Gastroesophageal sphincter (tissue), 4 donors: ENCODE results near the gene PMEL. TPM values are rescaled to one million over a fixed set of nuclear protein-coding genes. Genes with fewer than 3 reads are reported as not detected.
"Not testable (repeated sequence)": the region's sequence is repeated elsewhere in the genome, so short reads cannot be mapped to it uniquely, and the experiment has no call there.

Experiments
- ATAC-seq: fragments of 150-250 bp; one replicate; pipeline ENCODE4 v1.9.1; 2016; ENCODE audit warnings: mild to moderate bottlenecking, moderate library complexity
- H3K27ac ChIP-seq, 4 donors: fragments of 200-600 bp; sonication (generic) in 3 of 4; 1 replicate in 3 of 4; 2 replicates in 1 of 4; pipeline ENCODE4 v1.5.1; 2016 to 2019
- H3K27me3 ChIP-seq: fragments of 200-600 bp; sonication (generic); one replicate; pipeline ENCODE4 v1.5.1; 2019
- H3K36me3 ChIP-seq, 2 donors: fragments of 200-600 bp; sonication (generic); one replicate each; pipeline ENCODE4 v1.5.1; 2019; ENCODE audit warnings: control low read depth in 1 of 2
- H3K4me1 ChIP-seq, 3 donors: fragments of 200-600 bp; sonication (generic); 1 replicate in 2 of 3; 2 replicates in 1 of 3; pipeline ENCODE4 v1.5.1; 2016 to 2019; ENCODE audit warnings: control low read depth in 2 of 3
- H3K4me3 ChIP-seq, 2 donors: fragments of 200-600 bp; sonication (generic); one replicate each; pipeline ENCODE4 v1.5.1; 2019; ENCODE audit warnings: mild to moderate bottlenecking in 1 of 2, moderate library complexity in 1 of 2
- H3K9me3 ChIP-seq, 3 donors: fragments of 200-600 bp; sonication (generic); one replicate each; pipeline ENCODE4 v1.5.1; 2017 to 2019; ENCODE audit warnings: control low read depth in 2 of 3
- EP300 ChIP-seq: sonication (generic); formaldehyde crosslinking; IDR thresholded peaks from one replicate; pipeline ENCODE4 v1.6.1; 2017; ENCODE audit warnings: antibody characterized with exemption, mild to moderate bottlenecking
- POLR2A ChIP-seq, 2 donors: fragments of 450-650 bp; IDR thresholded peaks; one replicate each; pipeline ENCODE4 v1.6.1; 2017; ENCODE audit warnings: antibody characterized with exemption in 2 of 2, mild to moderate bottlenecking in 2 of 2, moderate library complexity in 1 of 2
- POLR2AphosphoS5 ChIP-seq: sonication (generic); formaldehyde crosslinking; IDR thresholded peaks from one replicate; pipeline ENCODE4 v1.6.1; 2017; ENCODE audit warnings: antibody characterized with exemption
- WGBS, 2 donors: methylation state at CpG; one replicate each; pipeline ENCODE4 v1.1.5; 2018; ENCODE audit warnings: low coverage in 1 of 2; 5-methylcytosine and 5-hydroxymethylcytosine counted together
- total RNA-seq, 4 donors: library from RNA; depleted of rRNA; stranded (reverse); fragments of >200 nt; gene quantifications; one replicate each; pipeline ENCODE4 v1.1.0, GENCODE V29; 2016
- TF ChIP-seq, protein P1 (sequence below), 4 experiments: fragments of 200-600 bp in 2 of 4; fragments of 450-650 bp in 2 of 4; sonication (generic) in 1 of 4; IDR thresholded peaks; one replicate each; pipeline ENCODE4 v1.5.1; 2017 to 2019; ENCODE audit warnings: antibody characterized with exemption in 4 of 4, mild to moderate bottlenecking in 2 of 4, moderate library complexity in 2 of 4

Gene PMEL
- total RNA-seq, 4 donors from 2014 or later, result 0.20 to 4.7 (median 0.67) TPM; not detected in 1

DNA sequence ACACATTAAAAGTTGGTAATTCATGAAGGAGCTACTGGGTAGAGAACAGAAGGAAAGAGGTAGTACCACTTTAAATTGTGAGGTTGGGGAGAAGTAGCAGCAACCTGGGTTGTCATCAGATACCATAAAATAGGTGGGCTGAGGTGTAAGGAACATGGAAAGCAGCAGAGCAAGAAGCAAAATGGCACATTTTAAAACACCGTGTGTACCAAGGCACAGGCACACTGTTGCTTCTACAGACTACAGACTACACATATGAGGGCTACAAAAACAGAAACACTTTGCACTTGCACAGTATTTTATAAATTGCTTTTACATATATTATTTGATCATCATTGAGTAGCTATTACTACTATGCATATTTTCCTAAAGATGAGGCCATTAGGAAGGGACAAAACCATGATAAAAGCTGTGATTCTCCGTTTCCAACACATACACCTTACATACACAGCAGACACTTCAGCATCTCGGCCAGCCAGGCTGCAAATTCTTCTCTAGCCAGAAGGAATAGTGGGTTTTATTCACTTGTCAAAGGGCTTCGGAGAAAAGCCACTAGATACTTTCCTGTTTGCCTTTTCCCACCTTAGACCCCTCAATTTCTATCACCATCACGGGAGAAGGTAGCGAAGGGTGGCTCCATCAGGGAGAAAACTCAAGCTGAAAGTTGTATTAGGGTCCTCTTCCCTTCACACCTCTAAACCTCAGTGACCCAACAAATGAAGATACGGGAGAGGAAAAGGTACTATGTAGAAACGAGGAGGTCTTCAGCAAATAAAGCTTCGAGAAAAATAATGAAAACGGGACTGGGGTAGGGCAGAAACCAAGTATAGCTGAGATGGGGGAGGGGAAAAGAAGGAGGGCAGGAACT, 39.7 kb downstream of the PMEL start:
- TF ChIP-seq POLR2A (IDR thresholded peaks at IDR 0.05) (no peak), EP300 (no peak), POLR2AphosphoS5 (no peak)
- TF ChIP-seq, protein P1, sequence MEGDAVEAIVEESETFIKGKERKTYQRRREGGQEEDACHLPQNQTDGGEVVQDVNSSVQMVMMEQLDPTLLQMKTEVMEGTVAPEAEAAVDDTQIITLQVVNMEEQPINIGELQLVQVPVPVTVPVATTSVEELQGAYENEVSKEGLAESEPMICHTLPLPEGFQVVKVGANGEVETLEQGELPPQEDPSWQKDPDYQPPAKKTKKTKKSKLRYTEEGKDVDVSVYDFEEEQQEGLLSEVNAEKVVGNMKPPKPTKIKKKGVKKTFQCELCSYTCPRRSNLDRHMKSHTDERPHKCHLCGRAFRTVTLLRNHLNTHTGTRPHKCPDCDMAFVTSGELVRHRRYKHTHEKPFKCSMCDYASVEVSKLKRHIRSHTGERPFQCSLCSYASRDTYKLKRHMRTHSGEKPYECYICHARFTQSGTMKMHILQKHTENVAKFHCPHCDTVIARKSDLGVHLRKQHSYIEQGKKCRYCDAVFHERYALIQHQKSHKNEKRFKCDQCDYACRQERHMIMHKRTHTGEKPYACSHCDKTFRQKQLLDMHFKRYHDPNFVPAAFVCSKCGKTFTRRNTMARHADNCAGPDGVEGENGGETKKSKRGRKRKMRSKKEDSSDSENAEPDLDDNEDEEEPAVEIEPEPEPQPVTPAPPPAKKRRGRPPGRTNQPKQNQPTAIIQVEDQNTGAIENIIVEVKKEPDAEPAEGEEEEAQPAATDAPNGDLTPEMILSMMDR (IDR thresholded peaks at IDR 0.05), result no peak
- Histone ChIP-seq H3K36me3 (peaks cover 0 to 30% of the 10 kb centered on the region in 2 donors), H3K27ac (peak overlapping the region; percentile 94 to 98 (median 96)), H3K4me3 (peak overlapping the region; percentile 91 to 96), H3K4me1 (peaks cover 2 to 63% (median 22%) of the 10 kb centered on the region in 3 donors), H3K27me3 (no peaks in the 10 kb centered on the region), H3K9me3 (no peaks in the 10 kb centered on the region)
- no peak for ATAC-seq
- 10 to 22% methylated on average over 5 to 10 of the region's 10 CpGs for WGBS, 2 donors

DNA sequence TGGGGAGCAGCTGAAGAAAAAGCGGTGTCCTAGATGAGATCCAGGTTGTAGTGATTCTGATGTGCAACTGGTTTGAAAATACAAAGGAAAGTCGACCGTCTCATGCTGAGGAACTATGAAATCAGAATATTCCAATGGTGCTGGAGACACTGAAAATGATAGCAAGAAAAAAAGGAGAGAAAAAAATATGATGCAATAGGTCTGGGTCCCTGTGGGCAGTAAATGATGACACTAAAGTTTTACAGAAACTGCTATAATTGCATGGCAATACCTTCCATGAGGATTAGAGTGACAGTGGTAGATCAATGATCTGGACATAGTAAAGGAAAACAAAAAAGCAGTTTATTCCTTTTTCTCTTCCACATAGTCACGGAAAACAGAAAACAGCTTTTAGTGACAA, 40.5 kb downstream of the PMEL start:
- H3K27me3 ChIP-seq, result no peaks in the 10 kb centered on the region
- no peak overlapping the region for H3K27ac ChIP-seq
- H3K4me3 ChIP-seq, result no peak overlapping the region
- ATAC-seq, result no peak
- peaks cover 0 to 62% (median 15%) of the 10 kb centered on the region in 3 donors for H3K4me1 ChIP-seq
- 72 to 77% methylated on average over 4 of the region's 4 CpGs for WGBS, 2 donors
- H3K9me3 ChIP-seq, result no peaks in the 10 kb centered on the region
- peaks cover 0 to 30% of the 10 kb centered on the region in 2 donors for H3K36me3 ChIP-seq
- no peak for TF ChIP-seq POLR2A (IDR thresholded peaks at IDR 0.05)
- TF ChIP-seq POLR2AphosphoS5, result no peak
- TF ChIP-seq, protein P1 (IDR thresholded peaks at IDR 0.05), result no peak
- TF ChIP-seq EP300, result no peak

DNA sequence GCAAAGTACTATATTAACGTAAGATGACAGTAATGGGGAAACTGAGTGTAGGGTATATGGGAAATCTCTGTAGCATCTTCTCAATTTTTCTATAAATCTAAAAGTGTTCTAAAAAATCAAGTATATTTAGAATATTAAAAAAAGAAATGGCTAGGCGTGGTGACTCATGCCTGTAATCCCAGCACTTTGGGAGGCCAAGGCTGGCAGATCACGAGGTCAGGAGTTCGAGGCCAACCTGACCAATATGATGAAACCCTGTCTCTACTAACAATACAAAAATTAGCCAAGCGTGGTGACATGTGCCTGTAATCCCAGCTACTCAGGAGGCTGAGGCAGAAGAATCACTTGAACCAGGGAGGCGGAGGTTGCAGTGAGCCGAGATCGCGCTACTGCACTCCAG, 42.2 kb downstream of the PMEL start:
- Histone ChIP-seq H3K36me3 (peaks cover 0 to 30% of the 10 kb centered on the region in 2 donors), H3K4me1 (peaks cover 0 to 51% (median 12%) of the 10 kb centered on the region in 3 donors)
- WGBS, 2 donors, result 79 to 84% methylated on average over 4 to 7 of the region's 9 CpGs
- not testable (repeated sequence) for H3K27me3 ChIP-seq, ATAC-seq, H3K27ac ChIP-seq, H3K9me3 ChIP-seq, H3K4me3 ChIP-seq

- WGBS, 2 donors, result 71 to 86% methylated on average over 1 to 2 of the region's 3 CpGs
Measured at GRCh38 chr12:55922126-55922525, 43.7 kb downstream of the PMEL start.

DNA sequence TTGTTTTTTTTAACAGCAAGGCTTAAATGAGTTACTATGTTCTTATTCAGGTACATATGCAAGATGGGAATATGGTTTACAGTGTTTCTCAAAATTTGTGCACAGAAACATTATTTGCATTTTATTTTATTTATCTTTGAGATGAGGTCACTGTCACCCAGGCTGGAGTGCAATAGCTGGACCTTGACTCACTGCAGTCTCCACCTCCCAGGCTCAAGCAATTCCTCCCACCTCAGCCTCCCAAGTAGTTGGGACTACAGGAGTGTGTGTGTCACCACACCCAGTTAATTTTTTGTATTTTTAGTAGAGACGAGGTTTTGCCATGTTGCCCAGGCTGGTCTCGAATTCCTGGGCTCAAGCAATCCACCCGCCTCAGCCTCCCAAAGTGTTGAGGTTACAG, 46.8 kb downstream of the PMEL start:
- H3K27me3 ChIP-seq, ATAC-seq, H3K27ac ChIP-seq, H3K9me3 ChIP-seq, H3K4me3 ChIP-seq: not testable (repeated sequence)
- peaks cover 0 to 23% of the 10 kb centered on the region in 2 donors for H3K36me3 ChIP-seq
- peaks cover 0 to 35% (median 0%) of the 10 kb centered on the region in 3 donors for H3K4me1 ChIP-seq
- WGBS, 2 donors, result 70 to 90% methylated on average over 3 of the region's 3 CpGs

More at GRCh38 chr12:55922126-55922525, 43.7 kb downstream of the PMEL start:
- Histone ChIP-seq H3K9me3 (no peaks in the 10 kb centered on the region), H3K4me1 (peaks cover 0 to 44% (median 4%) of the 10 kb centered on the region in 3 donors), H3K27ac (no peak overlapping the region), H3K36me3 (peaks cover 0 to 30% of the 10 kb centered on the region in 2 donors), H3K4me3 (no peak overlapping the region), H3K27me3 (no peaks in the 10 kb centered on the region)
- ATAC-seq, result no peak
- TF ChIP-seq EP300 (no peak), POLR2AphosphoS5 (no peak)
- TF ChIP-seq, protein P1 (IDR thresholded peaks at IDR 0.05), result no peak

DNA sequence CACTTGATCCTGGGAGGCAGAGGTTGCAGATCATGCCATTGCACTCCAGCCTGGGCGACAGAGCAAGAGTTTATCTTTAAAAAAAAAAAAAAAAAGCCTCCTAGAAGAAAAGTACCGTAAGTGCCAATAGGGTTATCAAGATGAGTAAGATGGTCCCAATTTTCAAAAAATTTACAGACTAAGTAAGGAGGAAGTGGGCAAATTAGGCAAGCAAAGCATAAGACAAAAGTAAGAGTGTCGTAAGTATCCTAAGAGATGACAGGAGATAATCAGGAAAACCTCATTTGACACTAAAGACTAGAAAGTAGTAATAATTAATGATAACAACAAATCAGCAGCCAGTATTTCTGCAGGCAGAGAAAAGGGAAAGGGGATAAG, 50.4 kb downstream of the PMEL start:
- no peak for ATAC-seq
- 58 to 69% methylated on average over 2 to 3 of the region's 3 CpGs for WGBS, 2 donors

More for the DNA sequence above, 50.4 kb downstream of the PMEL start:
- peaks cover 0 to 19% (median 0%) of the 10 kb centered on the region in 3 donors for H3K4me1 ChIP-seq
- peaks cover 0 to 18% of the 10 kb centered on the region in 2 donors for H3K36me3 ChIP-seq
- no peak overlapping the region for H3K27ac ChIP-seq
- no peaks in the 10 kb centered on the region for H3K9me3 ChIP-seq
- no peak overlapping the region for H3K4me3 ChIP-seq
- no peaks in the 10 kb centered on the region for H3K27me3 ChIP-seq
- TF ChIP-seq EP300 (no peak), POLR2AphosphoS5 (no peak)
